ENCODE results near the gene PARP9.

Gene PARP9

GRCh38 chr3:122564155-122564912, at the start of gene PARP9, which contains the start of gene DTX3L:
Gene PARP9, minus strand, starts transcription at chr3:122564300. Its CDS starts 4,680 bp downstream, at chr3:122559620.
Gene DTX3L, plus strand, starts transcription at chr3:122564338. Its CDS starts 89 bp downstream, at chr3:122564427.
- peak; percentile 64 for DNase-seq (ENCODE audit: low spot score)

DNA sequence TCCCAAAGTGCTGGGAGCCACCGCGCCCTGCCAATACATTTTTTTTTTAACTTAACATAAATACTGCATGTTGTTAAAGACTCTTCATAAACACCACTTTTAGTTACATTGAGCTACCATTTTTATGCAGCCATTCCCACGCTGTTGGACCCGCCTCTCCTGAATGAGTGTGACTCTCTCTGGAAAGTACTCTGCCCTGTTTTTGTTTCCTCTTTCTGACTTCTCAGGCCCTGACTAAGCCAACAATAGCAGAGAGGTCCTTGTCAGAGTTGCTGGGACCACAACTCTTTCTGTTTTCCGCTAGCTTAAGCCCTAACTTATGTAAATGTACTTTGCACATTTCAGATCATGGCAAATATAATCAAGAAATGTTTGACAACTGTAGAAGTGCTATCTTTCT, 48.6 kb upstream of the PARP9 start:
- no peak for DNase-seq (ENCODE audit: low spot score)

DNA sequence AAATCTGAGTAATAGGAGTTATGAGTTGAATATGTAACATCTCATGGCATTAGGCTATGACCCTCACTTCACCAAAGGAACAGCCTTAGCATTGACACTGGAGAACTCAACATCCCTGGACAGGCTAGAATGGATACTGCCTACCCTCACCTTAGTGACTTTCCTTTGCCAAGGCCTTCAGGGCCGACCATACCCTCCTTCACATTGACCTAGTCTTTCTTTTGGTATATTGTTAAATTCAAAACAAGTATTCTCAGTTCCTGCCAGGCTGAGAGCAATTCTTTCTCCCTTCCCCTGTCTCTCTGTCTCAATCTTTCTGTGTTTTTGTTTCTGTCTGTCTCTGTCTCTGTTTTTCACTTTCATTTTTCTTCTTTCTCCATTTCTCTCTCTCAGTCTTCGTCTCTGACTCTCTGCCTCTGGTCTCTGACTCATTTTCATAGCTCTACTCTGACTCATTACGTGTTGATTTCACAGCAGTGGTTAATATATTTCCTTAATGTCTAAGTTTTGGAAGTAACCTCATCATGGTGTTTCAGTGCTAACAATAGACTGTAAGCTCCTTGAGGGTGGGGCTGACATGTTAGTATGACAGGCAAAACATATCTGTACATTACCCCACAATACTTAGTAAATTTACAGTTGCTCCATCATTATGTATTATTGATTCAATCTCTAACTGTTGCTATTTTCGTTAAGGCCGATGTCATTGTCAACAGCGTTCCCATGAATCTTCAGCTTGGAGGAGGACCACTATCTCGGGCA, 45.9 kb upstream of the PARP9 start:
- DNase-seq (ENCODE audit: low spot score): no peak

- no peak for DNase-seq (ENCODE audit: low spot score)
These were observed 44.8 kb upstream of the PARP9 start for GRCh38 chr3:122608916-122609315.

DNA sequence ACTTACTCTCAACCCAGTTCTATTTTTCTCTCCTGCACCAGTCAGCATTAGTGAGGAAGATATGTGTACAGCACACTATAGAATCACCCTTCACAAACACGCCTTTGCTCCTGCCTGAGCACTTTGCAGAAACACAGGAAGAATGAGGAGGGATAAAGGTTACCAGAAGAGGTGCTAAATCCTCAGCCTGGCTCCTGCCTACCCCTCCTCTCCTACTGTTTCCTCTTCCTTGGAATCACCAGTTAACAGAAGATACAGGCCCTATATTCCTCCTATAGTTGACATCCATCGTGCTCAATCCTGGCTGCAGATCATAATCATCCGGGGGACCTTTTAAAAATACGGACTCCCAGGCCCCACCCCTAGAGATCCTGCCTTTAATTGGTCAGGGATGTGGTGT, 42.2 kb upstream of the PARP9 start:
- DNase-seq (ENCODE audit: low spot score): no peak

- DNase-seq (ENCODE audit: low spot score): no peak
These were observed 39.0 kb upstream of the PARP9 start for GRCh38 chr3:122603056-122603455.

- DNase-seq (ENCODE audit: low spot score): no peak
These were observed 38.1 kb upstream of the PARP9 start for GRCh38 chr3:122602011-122602710.

- no peak for DNase-seq (ENCODE audit: low spot score)
These were observed 34.5 kb upstream of the PARP9 start for GRCh38 chr3:122598556-122598955.

GRCh38 chr3:122598151-122598550, 34.1 kb upstream of the PARP9 start:
- DNase-seq (ENCODE audit: low spot score): no peak

DNA sequence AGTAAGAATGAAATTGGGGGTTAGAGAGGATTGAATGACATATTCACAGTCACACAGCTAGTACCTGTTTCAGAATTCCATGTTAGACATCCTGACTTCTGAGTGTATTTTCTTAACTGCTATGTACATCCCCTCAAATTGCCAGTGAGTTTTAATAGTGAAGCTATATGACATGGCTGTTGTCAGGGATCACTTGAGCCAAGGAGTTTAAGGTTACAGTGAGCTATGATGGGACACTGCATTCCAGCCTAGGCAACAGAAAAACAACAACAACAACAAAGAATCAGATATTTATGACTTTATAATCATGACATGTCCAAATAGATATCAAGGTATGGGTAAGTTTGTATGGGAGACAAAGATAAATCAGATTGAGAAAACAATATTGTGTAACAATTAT, 29.9 kb upstream of the PARP9 start:
- no peak for DNase-seq (ENCODE audit: low spot score)

DNA sequence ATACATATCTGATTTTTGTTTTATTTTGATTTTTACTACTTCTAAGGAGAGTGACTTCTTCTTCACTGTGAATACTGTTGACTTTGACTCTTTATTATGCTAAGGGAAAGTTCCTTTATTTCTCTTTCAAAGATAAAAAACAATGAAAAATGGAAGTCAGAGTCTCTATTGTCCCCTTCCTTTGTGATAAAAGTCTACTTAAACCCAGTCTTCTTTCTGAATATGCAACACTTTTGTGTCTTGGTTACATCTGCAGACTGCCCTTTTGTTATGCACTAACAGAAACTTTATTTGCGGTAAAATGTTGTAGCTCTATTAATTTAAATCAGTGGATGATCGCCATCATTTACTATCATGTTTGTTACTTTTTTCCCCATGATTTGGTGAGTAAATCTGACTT, 26.5 kb upstream of the PARP9 start:
- DNase-seq (ENCODE audit: low spot score): no peak

GRCh38 chr3:122589297-122589696, 25.2 kb upstream of the PARP9 start:
- DNase-seq (ENCODE audit: low spot score): no peak

GRCh38 chr3:122587572-122587971, 23.5 kb upstream of the PARP9 start:
- DNase-seq (ENCODE audit: low spot score): no peak

DNA sequence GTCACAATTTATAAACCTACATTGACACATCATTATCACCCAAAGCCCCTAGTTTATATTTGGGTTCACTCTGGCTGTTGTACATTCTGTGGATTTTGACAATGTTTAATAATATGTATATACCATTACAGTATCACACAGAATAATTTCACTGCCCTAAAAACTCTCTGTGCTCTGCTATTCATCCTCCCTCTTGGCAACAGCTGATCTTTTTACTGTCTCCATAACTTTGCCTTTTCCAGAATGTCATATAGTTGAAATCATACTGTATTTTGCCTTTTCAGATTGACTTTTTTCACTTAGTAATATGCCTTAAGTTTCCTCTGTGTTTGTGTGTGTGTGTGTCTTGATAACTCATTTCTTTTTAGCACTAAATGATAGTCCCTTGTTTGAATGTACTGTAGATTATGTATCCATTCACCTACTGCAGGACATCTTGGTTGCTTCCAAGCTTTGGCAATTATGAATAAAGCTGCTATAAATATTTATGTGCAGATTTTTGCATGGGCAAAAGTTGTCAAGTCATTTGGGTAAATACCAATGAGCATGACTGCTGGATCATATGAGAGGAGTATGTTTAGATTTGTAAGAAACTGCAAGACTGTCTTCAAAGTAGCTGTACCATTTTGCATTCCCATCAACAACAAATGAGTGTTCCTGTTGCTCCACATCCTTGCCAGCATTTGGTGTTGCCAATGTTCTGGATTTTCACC, 22.8 kb upstream of the PARP9 start:
- DNase-seq (ENCODE audit: low spot score): no peak

DNA sequence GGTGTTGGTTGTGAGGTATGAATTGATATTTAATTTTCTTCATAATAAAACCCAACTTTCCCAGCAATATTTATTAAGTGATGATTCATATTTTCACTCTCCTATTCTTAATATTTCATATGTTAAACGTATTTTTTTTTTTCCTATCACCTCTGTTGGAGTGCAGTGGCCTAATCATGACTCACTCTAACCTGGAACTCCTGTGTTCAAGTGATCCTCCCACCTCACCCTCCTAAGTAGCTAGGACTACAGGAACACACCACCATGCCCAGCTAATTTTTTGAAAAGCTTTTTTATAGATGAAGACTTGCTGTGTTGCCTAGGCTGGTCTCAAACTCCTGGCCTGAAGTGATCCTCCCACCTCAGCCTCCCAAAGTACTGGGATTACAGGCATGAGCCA, 22.0 kb upstream of the PARP9 start:
- DNase-seq (ENCODE audit: low spot score): no peak

DNA sequence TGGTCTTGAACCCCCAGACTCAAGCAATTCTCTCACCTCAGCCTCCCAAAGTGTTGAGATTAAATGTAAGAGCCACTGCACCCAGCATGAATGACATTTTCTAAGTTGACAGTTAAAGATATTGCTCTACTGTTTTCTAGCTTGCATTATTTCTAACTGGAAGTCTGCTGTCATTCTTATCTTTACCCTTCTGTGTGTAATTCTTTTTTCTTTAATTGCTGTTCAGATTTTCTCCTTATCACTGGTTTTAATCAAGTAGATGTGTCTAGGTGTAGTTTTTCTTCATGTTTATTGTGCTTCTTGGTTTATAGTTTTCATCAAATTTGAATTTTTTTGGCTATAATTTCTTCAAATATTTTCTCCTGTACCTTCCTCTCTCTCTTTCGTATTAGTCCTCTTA, 18.3 kb upstream of the PARP9 start:
- DNase-seq (ENCODE audit: low spot score): no peak

GRCh38 chr3:122581622-122582021, 17.5 kb upstream of the PARP9 start:
- DNase-seq (ENCODE audit: low spot score): no peak

DNA sequence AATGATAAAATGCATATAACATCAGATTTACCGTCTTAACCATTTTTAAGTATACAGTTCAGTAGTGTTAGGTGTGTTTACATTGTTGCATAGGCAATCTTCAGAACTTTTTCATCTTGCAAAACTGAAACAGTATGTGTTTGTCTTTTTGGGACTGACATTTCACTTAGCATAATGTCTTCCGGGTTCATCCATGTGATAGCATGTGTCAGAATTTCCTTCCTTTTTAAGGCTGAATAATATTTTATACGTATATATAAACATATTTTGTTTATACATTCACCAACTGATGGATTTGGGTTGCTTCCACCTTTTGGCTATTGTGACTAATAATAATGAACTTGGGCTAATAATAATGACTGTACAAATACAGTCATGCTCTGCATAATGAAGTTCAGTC, 16.4 kb upstream of the PARP9 start:
- no peak for DNase-seq (ENCODE audit: low spot score)

DNA sequence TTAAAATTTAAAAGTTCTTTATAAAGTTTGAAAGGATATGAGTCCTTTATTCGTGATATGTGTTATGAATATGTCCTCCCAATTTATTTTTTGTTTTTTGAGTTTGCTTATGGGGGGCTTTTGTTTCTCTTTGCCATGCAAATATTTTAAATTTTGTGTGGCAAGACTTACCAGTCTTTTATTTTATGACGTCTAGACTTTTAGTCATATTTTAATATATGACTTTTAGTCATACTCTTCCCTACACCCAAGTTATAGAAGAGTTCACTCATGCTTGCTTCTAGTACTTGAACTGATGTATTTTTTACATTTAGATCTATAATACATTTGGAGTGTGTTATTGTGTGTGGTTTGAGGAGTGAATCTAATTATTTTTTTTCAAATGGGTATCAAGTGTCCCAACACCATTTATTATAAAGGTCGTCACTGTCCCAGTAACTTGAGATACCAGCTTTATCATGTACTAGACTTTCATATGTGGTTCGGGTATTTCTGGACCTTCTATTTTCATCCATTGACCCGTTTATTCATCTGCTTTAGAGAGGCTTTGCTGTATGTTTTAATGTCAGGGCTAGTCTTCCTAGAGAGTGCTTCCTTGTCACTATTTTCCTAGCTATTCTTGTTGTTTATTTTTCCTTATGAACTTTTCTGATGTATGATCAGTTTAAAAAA, 14.1 kb upstream of the PARP9 start:
- no peak for DNase-seq (ENCODE audit: low spot score)

DNA sequence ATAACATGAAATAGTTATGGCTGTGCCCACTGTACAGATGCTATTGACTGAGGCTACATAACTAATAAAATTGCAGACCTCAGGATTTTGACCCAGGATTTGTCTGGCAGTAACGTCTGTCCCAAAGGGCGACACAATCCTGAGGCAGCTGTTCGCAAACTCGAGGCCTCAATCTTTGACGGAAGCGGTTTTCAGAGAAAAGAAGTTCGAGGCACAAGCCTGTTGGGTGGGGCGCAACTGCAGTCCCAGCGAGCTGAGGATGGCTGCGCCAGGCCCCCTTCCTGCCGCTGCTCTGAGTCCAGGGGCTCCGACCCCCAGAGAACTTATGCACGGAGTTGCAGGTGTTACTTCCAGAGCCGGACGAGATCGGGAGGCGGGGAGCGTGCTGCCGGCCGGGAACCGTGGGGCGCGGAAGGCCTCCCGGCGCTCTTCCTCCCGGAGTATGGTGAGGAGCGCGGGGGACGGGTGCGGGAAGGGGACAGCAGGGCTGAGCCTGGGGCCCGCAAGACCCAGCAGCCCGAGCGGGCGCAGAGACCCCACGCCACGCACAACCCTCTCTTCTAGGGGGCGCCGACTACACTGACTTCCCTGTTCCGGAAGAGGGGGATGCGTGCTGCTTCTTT, 13.4 kb upstream of the PARP9 start, which contains the start of gene PARP15:
PARP15 (plus strand) TSS at position 242 of the 623 bp plus-strand sequence; CDS start at position 260, 18 bp downstream.
- no peak for DNase-seq (ENCODE audit: low spot score)
